GM18505 (cell line): Measurements from ENCODE around the gene CYP24A1.

Experiments used
- ATAC-seq: cut with Tn5 transposase; IDR thresholded peaks from one replicate; pipeline ENCODE4 v1.9.1; 2021; ENCODE audit not compliant: unreplicated experiment
- POLR2A ChIP-seq: IDR thresholded peaks from 4 replicates; pipeline ENCODE4 v1.6.1; 2011; ENCODE audit warnings: borderline replicate concordance; ENCODE audit not compliant: insufficient read depth, insufficient read length; ENCODE audit errors: extremely low read depth

CYP24A1 gene

GRCh38 chr20:54173653-54174456, at the start of gene CYP24A1:
CYP24A1 (minus strand) TSS chr20:54173986; CDS start chr20:54173579, 407 bp downstream.
- ATAC-seq: no peak
- TF ChIP-seq POLR2A: no peak

GRCh38 chr20:54223285-54223684, 49.5 kb upstream of the CYP24A1 start:
- no peak for TF ChIP-seq POLR2A
- ATAC-seq: no peak

GRCh38 chr20:54221996-54222890, 48.5 kb upstream of the CYP24A1 start:
- no peak for TF ChIP-seq POLR2A
- ATAC-seq: no peak

GRCh38 chr20:54221353-54221752, 47.6 kb upstream of the CYP24A1 start:
- ATAC-seq: no peak
- no peak for TF ChIP-seq POLR2A

GRCh38 chr20:54220722-54221121, 46.9 kb upstream of the CYP24A1 start:
- no peak for ATAC-seq
- TF ChIP-seq POLR2A: no peak

- no peak for ATAC-seq
- no peak for TF ChIP-seq POLR2A
Measured at GRCh38 chr20:54219751-54220426, 46.1 kb upstream of the CYP24A1 start.

- no peak for ATAC-seq
- TF ChIP-seq POLR2A: no peak
Measured at GRCh38 chr20:54218470-54218869, 44.7 kb upstream of the CYP24A1 start.

- no peak for ATAC-seq
- no peak for TF ChIP-seq POLR2A
Measured at GRCh38 chr20:54217762-54218161, 44.0 kb upstream of the CYP24A1 start.

GRCh38 chr20:54215157-54215789, 41.5 kb upstream of the CYP24A1 start:
- ATAC-seq: no peak
- no peak for TF ChIP-seq POLR2A

- no peak for TF ChIP-seq POLR2A
- ATAC-seq: no peak
Measured at GRCh38 chr20:54214566-54214965, 40.8 kb upstream of the CYP24A1 start.

- ATAC-seq: no peak
- no peak for TF ChIP-seq POLR2A
Measured at GRCh38 chr20:54212871-54213270, 39.1 kb upstream of the CYP24A1 start.

- TF ChIP-seq POLR2A: no peak
- no peak for ATAC-seq
Measured at GRCh38 chr20:54212226-54212625, 38.4 kb upstream of the CYP24A1 start.
